Measurements from ENCODE around the gene IFNL1.
"Not testable (repeated sequence)": the region's sequence is repeated elsewhere in the genome, so short reads cannot be mapped to it uniquely, and the experiment has no call there.

Gene IFNL1

DNA sequence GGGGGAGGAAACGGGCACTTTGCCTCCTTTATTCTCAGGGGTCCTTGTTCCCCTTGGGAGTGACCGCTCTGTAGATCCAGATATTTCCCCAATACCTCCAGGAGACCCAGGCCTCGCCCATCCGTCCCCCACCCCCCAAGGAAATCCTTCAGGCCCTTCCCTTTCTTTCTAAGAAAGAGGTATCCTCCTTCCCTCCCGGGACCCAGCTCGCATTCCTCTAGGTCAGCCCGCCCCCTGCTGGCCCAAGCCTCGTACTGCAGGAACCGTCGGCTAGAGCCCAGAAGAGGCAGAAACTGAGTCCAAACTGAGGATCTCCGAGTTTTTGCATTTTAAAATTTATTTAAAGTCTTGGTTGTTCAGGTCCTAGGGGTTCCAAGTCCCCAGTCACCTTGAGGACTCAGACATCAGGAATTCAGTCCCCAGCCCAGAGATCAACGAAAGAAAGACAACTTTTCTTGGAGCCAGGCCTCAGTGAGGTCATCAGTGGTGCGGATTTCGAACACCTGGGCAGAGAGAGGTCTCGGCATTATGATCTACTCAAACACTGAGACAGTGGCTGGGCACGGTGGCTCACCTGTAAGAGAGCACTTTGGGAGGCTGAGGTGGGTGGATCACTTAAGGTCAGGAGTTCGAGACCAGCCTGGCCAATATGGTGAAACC is 32.0 kb downstream of the IFNL1 start:
- in situ Hi-C loops (cut with MboI; ENCODE audit: low sequenced_read_pairs) = loop anchor here (10.0 kb wide), 1 partner anchor 213 kb away; no protein-coding TSS in a partner anchor

DNA sequence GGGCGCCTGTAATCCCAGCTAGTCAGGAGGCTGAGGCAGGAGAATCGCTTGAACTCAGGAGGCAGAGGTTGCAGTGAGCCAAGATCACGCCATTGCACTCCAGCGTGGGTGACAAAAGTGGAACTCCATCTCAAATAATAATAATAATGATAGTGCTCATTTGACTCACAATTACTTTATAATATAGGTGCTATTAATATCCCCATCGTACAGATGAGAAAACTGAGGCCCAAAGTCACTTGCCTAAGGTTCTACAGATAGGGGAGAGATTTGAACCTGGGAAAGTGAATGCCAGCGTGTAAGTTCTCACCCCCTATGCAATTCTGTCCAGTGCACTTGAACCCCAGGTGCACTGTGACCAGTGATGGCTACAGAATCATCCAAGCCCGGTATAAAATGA is 33.7 kb downstream of the IFNL1 start:
- in situ Hi-C loops (cut with MboI; ENCODE audit: low sequenced_read_pairs) = loop anchor here (10.0 kb wide), 1 partner anchor 215 kb away; no protein-coding TSS in a partner anchor

DNA sequence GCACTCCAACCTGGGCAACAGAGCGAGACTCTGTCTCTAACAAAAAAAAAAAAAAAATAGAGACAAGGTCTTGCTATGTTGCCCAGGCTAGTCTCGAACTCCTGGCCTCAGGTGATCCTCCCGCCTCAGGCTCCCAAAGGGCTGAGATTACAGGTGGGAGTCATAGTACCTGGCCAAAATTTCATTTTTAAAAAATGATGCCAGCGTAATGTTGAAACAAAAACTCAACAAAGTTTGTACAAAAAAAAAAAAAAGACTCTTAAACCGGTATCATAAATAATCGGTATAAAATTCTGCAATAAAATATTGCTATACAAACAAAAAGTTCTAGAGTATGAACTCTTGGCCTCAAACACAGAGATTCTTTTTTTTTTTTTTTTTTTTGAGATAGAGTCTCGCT is 36.1 kb downstream of the IFNL1 start:
- in situ Hi-C loops (cut with MboI; ENCODE audit: low sequenced_read_pairs) = no loop called here

DNA sequence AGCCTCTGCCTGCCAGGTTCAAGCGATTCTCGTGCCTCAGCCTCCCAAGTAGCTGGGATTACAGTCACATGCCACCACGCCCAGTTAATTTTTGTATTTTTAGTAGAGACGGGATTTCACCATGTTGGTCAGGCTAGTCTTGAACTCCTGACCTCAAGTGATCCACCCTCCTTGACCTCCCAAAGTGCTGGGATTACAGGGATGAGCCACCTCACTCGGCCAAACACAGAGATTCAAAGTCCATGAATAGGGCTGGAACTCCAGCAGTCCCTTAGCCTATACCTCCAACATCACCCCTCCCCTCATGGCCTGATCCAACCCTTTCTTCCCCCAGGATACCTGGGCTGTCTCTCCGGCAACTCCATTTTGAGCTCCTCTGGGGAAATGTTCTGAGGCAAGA is 36.5 kb downstream of the IFNL1 start:
- in situ Hi-C loops (cut with MboI; ENCODE audit: low sequenced_read_pairs) = not testable (repeated sequence)

DNA sequence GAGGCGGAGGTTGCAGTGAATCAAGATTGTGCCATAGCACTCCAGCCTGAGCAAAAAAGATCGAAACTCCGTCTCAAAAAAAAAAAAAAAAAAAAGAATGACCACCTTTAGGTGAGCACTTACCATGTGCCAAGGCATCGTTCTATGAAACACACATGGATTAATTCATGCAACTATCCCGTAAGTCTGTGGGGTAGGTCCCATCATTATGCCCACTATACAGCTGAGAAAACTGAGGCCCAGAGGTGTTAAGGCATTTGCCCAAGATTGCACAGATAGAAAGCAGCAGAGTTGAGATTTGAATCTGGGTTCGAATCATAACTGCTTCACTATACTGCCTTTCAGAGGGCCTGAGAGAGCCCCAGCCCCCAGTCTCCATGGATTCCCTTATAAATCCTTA is 37.3 kb downstream of the IFNL1 start:
- in situ Hi-C loops (cut with MboI; ENCODE audit: low sequenced_read_pairs) = no loop called here

DNA sequence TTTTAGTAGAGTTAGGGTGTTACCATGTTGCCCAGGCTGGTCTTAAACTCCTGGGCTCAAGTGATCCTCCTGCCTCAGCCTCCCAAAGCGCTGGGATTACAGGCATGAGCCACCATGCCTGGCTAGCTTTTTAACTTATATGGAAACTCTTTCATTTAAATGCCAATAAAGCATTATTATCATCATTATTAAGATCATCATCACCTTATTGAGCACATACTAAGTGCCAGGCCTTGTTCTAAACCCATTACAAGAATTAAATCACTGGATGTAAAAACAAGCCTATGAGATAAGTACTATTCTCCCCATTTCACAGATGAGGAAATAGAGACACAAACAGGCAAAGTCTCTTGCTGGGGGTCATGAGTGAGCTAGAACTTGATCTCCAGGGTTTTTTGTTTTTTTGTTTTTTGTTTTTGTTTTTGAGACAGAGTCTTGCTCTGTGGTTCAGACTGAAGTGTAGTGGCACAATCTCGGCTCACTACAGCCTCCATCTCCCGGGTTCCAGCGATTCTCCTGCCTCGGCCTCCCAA is 38.3 kb downstream of the IFNL1 start:
- in situ Hi-C loops (cut with MboI; ENCODE audit: low sequenced_read_pairs) = no loop called here

DNA sequence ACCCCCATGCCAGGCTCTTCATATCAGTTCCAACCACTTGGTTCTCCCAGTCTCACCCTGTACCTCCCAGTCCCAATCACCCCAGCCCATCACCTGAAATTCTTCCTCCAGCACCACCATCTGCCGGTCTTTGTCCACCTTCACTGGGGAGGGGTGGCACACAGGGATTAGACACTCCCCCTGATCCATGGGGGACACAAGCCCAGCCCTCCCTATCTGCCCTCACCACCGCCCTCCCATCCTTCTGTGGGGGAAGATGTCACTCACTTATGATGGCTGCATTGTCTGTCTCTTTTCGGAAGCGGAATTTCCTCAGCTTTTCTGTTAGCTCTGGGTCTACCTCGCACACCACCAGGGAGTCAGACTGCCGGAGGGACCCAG is 39.0 kb downstream of the IFNL1 start:
- in situ Hi-C loops (cut with MboI; ENCODE audit: low sequenced_read_pairs) = no loop called here

DNA sequence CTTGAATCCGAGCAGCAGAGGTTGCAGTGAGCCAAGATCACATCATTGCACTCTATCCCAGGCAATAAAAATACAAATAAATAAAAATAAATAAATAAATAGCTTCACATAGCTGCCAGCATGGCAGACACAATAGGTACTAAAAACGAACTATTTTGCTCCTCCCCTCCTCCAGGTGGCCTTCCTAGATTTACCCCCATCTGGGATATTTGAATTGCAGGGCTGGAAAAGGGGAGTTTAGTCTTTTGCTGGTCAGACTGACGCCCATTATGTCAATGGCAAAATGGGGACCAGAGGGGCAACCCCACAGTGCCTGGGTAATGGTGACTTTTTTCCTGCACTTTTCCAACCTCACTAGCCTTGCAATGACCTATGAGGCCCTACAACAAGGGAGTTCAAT is 40.3 kb downstream of the IFNL1 start:
- in situ Hi-C loops (cut with MboI; ENCODE audit: low sequenced_read_pairs) = no loop called here

DNA sequence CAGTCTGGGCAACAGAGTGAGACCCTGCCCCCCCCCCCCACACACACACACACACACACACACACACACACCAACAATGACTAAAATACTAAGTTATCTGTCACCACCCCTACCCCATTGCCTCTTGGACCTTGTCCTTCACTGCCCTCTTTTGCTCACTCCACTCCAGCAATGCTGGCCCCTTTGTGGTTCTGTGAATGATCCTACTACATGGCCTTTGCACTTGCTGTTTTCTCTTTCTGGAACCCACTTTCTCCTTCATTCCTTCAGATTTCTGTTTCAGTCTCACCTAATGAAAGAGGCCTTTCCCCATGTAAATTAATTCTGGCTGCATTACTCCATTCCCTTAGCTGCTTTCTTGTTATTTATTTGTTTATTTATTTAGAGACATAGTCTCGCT is 43.5 kb downstream of the IFNL1 start:
- in situ Hi-C loops (cut with MboI; ENCODE audit: low sequenced_read_pairs) = no loop called here

DNA sequence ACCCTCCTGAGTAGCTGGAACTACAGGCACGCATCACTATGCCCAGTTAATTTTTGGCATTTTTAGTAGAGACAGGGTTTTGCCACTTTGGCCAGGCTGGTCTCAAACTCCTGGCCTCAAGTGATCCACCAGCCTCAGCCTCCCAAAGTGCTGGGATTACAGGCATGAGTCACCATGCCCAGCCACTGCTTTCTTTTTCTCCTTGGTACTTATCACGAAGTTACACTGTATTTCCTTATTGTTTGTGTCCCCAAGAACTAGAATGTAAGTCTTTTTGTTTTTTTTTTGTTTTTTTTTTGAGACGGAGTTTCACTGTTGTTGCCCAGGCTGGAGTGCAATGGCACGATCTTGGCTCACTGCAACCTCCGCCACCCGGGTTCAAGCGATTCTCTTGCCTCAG is 43.9 kb downstream of the IFNL1 start:
- in situ Hi-C loops (cut with MboI; ENCODE audit: low sequenced_read_pairs) = not testable (repeated sequence)

DNA sequence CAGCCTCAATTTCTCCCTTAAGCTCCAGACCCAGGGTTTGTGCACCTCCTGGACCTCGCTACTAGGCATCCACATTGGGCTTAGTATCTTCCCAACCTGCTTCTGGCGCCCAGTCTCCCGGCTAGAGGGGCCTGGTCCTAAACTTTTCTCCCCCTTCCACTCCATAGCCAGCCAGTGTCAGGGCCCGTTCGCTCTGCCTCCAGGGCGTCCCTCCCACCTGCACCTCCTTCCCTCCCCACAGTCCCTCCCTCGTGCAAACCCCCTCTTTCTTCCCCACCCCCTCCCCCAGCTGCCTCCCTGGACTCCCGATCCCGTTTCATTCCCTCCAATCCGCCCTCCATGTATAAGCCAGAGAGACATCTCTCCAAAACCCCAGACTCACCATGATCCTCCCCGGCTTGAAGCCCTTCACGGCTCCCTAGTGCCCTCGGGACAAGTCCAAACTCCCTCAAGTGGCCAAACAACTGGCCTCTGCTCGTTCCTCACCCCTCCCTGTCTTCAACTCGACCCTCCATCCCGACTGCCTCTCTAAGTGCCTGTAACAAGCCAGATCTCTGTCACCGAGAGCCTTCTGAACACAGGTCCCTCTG is 45.0 kb downstream of the IFNL1 start:
- in situ Hi-C loops (cut with MboI; ENCODE audit: low sequenced_read_pairs) = no loop called here

DNA sequence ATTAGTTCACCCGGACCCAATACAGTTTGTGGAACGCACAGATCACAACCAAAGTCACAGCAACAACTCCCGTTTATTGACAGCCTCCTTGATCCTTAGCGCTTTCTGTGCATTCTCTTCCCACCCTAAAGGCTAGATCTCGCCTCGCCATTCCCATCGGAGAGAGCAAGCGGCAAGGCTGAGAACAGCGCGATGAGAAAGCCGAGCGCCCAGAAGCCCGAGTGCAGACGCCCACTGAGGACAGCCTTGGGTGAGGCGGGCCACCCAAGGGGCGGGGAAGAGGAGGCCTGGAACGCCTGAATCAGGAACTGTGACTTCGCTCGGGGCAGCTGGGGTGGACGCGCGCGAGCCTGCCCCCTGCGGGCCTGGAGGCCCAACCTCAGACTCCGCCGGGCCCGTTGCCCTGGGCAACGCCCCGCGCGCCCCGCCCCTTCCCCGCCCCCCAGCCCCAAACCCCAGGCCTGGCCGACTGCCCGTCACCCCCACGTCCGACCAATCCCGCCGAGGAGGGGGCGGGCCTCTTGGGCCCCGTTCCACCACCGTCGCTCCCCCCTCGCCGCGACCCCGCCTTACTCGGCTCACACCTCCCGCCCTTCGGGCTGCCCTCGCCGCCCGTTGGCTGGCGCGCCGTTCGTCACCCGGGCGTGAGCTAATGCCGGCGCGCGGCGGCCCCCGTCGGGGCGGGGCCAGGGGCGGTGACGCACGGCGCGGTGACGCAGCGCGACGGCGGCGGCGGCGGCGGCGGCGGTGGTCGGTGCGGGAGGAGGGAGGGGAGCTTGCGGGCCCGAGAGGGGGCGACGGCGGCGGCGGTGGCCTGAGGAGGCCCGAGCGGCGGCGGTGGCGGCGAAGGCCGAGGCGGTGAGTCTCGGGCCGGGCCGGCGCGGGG is 45.8 kb downstream of the IFNL1 start, which contains the start of gene SAMD4B:
SAMD4B (plus strand) TSS at position 703 of the 886 bp plus-strand sequence. CDS start 14,473 bp downstream, outside the sequence.
- in situ Hi-C loops (cut with MboI; ENCODE audit: low sequenced_read_pairs) = no loop called here

DNA sequence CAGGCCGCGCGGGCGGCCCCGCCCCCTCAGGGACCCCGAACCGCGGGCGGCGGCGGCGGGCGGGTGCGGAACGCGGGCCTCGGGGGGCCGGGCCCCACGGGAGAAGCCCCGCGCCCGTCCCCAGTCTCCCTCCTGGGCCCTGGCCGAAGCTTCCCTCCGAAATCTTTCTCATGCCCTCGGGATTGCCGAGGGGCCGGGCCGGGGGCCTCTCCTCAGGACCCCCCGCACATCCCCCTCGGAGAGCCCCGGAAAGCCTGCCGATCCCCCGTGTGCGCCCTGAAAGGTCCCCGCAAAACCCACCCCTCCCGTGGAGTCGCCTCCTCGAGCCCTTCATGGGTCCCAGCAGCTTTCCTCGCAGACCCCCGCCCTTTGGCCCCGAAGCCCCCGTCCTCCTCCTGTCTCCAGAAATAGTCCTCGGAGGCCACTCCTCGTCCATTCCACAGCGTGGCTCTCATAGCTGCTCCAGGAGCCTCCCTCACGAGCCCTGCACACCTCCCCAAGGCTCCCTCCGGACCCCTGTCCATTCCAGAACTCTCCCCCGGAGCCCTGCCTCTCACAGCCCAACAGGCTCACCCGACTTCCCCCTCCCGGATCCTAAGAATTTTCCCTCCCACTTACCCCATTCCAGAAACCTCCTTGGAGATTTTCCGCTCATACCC is 46.6 kb downstream of the IFNL1 start:
- in situ Hi-C loops (cut with MboI; ENCODE audit: low sequenced_read_pairs) = no loop called here

DNA sequence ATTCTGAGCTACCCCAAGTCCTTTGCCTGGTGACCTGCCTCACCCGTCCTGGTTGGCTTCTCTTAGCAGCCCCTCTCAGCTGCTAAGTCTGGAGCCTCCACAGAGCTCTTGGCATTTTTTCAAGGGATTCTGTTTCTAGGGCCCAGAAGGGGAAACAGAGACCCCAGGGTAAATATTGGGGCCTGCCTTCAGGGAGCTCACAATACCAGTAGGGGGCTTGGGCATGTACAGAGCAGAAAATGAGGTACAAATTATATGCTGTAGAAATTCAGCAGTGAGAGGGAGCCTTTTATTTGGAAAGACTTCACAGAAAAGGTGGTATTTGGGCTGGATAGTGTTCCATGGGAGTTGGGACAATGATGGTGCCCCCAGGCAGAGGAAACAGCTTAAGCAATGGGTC is 49.7 kb downstream of the IFNL1 start:
- in situ Hi-C loops (cut with MboI; ENCODE audit: low sequenced_read_pairs) = no loop called here

DNA sequence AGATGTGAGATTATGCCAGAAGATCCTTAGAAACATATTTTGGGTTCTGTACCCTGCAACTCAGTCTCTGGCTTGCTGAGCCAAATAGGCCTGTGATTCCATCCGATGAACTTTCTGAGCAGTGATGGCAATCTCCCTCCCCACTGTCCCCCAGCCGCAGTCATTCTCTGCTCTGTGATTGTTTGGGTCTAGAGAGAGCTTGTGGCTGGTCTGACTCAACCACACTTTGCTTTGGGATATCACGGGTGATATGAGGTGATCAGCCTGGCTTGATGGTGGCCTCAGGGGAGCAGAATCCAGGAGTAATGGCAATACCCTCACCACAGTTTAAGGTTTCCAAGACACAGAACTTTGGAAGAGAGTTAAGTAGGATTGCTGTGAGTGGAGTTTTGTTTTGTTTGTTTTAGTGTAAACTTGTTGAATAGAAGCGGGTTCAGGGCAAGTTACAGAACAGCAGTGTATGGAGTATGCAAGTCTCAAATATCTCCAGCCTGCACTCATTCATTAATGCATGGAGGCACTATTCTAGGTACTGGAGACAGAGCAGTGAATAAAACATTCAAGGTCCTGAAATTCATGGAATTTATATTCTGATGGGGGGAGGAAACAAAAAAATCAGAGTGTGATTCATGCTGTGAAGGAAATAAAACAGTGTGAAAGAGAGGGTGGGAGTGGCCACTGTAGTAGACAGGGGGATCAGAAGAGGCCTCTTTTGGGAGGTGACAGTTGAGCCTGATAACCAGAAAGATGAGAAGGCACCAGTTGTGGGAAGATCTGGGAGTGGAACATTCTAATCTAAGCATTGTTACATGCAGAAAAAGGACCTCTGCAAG is 51.3 kb downstream of the IFNL1 start:
- in situ Hi-C loops (cut with MboI; ENCODE audit: low sequenced_read_pairs) = no loop called here

Measured in HL-60/S4 treated with retinoic acid at 250 ng/mL for 4 days and 3 days (cell line).